K562 (cell line): ENCODE measurements around the gene SSU72. TPM values are rescaled to one million over a fixed set of nuclear protein-coding genes. Genes with fewer than 3 reads are reported as not detected.

Source experiments
- CHD2 ChIP-seq: IDR thresholded peaks from 2 replicates; pipeline ENCODE4 v1.6.1; 2011; ENCODE audit warnings: low read depth, low read length
- GABPB1 ChIP-seq: sonication (generic); formaldehyde crosslinking; IDR thresholded peaks from 2 replicates; pipeline ENCODE4 v1.8.0; 2022; ENCODE audit warnings: mild to moderate bottlenecking, missing genetic modification reagents
- KAT7 ChIP-seq: sonication (generic); formaldehyde crosslinking; IDR thresholded peaks from 2 replicates; pipeline ENCODE4 v1.8.0; 2022; ENCODE audit warnings: missing genetic modification reagents, mild to moderate bottlenecking, borderline replicate concordance
- KAT8 ChIP-seq: fragments of 450-650 bp; IDR thresholded peaks from 2 replicates; pipeline ENCODE4 v1.6.1; 2016; ENCODE audit warnings: low read depth, mild to moderate bottlenecking
- MCM3 ChIP-seq: fragments of 450-650 bp; IDR thresholded peaks from 2 replicates; pipeline ENCODE4 v1.6.1; 2016
- NFATC3 ChIP-seq: fragments of 450-650 bp; IDR thresholded peaks from 2 replicates; pipeline ENCODE4 v1.6.1; 2017; ENCODE audit warnings: mild to moderate bottlenecking
- NRF1 ChIP-seq, 2 experiments: fragments of 450-650 bp; IDR thresholded peaks in 1 of 2; conservative IDR thresholded peaks in 1 of 2; 2 replicates each; pipeline ENCODE4 v1.6.1; 2014; ENCODE audit warnings: mild to moderate bottlenecking in 2 of 2
- PCBP2 ChIP-seq: fragments of 200-400 bp; formaldehyde crosslinking; IDR thresholded peaks from 2 replicates; pipeline ENCODE4 v1.6.1; 2018; ENCODE audit warnings: low read length, low read depth, mild to moderate bottlenecking, moderate library complexity; ENCODE audit not compliant: poor library complexity, severe bottlenecking
- POLR2B ChIP-seq: fragments of 450-650 bp; IDR thresholded peaks from 2 replicates; pipeline ENCODE4 v1.6.1; 2018; ENCODE audit warnings: low read depth; ENCODE audit not compliant: partially characterized antibody
- PRPF4 ChIP-seq: fragments of 200-400 bp; formaldehyde crosslinking; IDR thresholded peaks from one replicate; pipeline ENCODE4 v1.6.1; 2017; ENCODE audit warnings: low read length, low read depth, mild to moderate bottlenecking; ENCODE audit not compliant: insufficient read depth, poor library complexity, severe bottlenecking
- RBFOX2 ChIP-seq: fragments of 200-400 bp; formaldehyde crosslinking; IDR thresholded peaks from 2 replicates; pipeline ENCODE4 v1.6.1; 2017; ENCODE audit warnings: low read depth, mild to moderate bottlenecking, low read length, moderate library complexity
- SAFB ChIP-seq: fragments of 200-400 bp; formaldehyde crosslinking; IDR thresholded peaks from 2 replicates; pipeline ENCODE4 v1.6.1; 2017; ENCODE audit warnings: low read depth, low read length, borderline replicate concordance
- SLC30A9 ChIP-seq: fragments of 250-450 bp; sonication (Bioruptor Pico); IDR thresholded peaks from 2 replicates; pipeline ENCODE4 v1.8.0; 2022; ENCODE audit warnings: mild to moderate bottlenecking, moderate library complexity
- SMAD1 ChIP-seq: fragments of 150-350 bp; IDR thresholded peaks from 2 replicates; pipeline ENCODE4 v1.6.1; 2014; ENCODE audit warnings: low read length, low read depth; ENCODE audit not compliant: partially characterized antibody
- SRSF3 ChIP-seq: fragments of 200-400 bp; formaldehyde crosslinking; IDR thresholded peaks from 2 replicates; pipeline ENCODE4 v1.6.1; 2016; ENCODE audit warnings: mild to moderate bottlenecking, low read length, moderate library complexity; ENCODE audit not compliant: insufficient read depth
- TGIF2 ChIP-seq: sonication (generic); formaldehyde crosslinking; IDR thresholded peaks from 2 replicates; pipeline ENCODE4 v1.8.1; 2022; ENCODE audit warnings: mild to moderate bottlenecking, missing genetic modification reagents, moderate library complexity
- U2AF1 ChIP-seq: fragments of 200-400 bp; formaldehyde crosslinking; optimal IDR thresholded peaks from 2 replicates; pipeline ENCODE3; 2017; ENCODE audit warnings: mild to moderate bottlenecking, low read depth, low read length, moderate library complexity
- ZNF232 ChIP-seq: sonication (generic); formaldehyde crosslinking; IDR thresholded peaks from 2 replicates; pipeline ENCODE4 v1.8.0; 2022; ENCODE audit warnings: mild to moderate bottlenecking, missing genetic modification reagents
- polyA plus RNA-seq, 8 experiments: library from polyadenylated mRNA; depleted of rRNA in 4 of 8; stranded (reverse) in 5 of 8; unstranded in 3 of 8; fragments of >200 nt; fragmentation: Nextera tagmentation in 2 of 8; fragmentation: Illumina TruSeq in 1 of 8; extraction: Ambion mirVana in 2 of 8; extraction: Trizol in 1 of 8; gene quantifications; 2 replicates each; pipeline versions ENCODE4 v1.2.1 to v1.2.3, GENCODE V29; 2011 to 2014; ENCODE audit warnings: inconsistent platforms in 1 of 8, missing spikeins in 1 of 8
- total RNA-seq, 7 experiments: library from RNA; depleted of rRNA in 6 of 7; stranded (reverse); fragments of >200 nt in 6 of 7; fragmentation: Illumina TruSeq in 2 of 7; extraction: Trizol in 2 of 7; gene quantifications; 2 replicates each; pipeline versions ENCODE4 v1.2.1 to v1.2.3, GENCODE V29; 2011 to 2021; ENCODE audit warnings: low replicate concordance in 1 of 7
- TF ChIP-seq, protein P1 (sequence below), 2 experiments: fragments of 450-650 bp; IDR thresholded peaks; 2 replicates each; pipeline ENCODE4 v1.6.1; 2016; ENCODE audit warnings: mild to moderate bottlenecking in 2 of 2, borderline replicate concordance in 1 of 2, low read depth in 1 of 2, moderate library complexity in 1 of 2

SSU72 gene
- total and polyA plus RNA-seq, 9 of the 15 experiments (the other 6 are each of a cell fraction or from before 2014, with no cell fraction given) = 70.8 to 201 (median 94.6) TPM

DNA sequence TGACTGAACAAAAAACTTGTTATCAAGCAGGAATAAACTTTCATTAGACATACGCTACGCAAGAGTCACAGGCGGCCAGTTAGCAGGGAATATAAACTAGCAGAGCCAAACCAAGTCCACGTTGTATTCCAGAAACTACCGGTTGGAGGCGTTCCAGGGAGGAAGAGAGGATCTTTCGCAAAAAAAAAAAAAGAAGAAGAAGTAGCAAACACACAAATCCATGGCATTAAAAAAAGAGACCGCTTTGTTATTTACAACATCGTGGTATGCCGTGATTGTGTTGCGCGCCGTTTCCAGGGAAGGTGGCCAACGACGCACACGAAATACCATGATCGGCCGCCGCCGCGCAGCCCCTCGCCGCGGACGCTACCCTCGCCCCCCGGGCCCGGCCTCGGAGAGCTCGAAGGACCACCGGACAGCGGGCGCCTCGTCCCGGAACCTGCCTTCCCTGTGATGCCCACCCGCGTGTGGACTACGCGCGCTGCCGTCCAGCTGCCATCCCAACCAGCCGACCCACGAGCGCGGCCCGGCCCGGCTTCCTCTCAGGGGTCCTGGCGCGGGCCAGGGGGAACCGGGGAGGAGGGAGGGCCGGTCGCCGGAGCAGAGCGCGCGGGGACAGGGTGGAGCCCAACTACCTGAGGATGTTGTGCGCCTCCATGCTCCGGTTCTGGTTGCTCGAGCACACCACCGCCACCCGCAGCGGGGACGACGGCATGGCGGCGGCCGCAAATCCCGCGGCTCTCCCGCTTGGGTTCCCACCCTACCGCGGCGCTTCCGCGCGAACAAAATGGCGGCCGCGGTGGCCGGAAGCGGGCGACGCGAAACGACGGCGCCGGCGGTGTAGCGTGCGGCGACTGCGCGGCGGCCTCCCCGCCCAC is 581 bp downstream of the SSU72 start (continued):
- TF ChIP-seq SAFB = peak; percentile 55; the same call in 1 of the 2 replicates
- peak; percentile 99 for TF ChIP-seq SRSF3
- peak; percentile 49 for TF ChIP-seq PRPF4
- 0 out of 2 replicates have a peak, but pooled peaks have one; percentile 54 for TF ChIP-seq ZNF232
- peak; percentile 53 for TF ChIP-seq SMAD1
- TF ChIP-seq MCM3 = no peak
- no peak for TF ChIP-seq KAT7 (CRISPR knock-in tag)
- peak; percentile 26; the same call in 1 of the 2 replicates for TF ChIP-seq KAT8
- TF ChIP-seq POLR2B = peak; percentile 47
- TF ChIP-seq, protein P1, sequence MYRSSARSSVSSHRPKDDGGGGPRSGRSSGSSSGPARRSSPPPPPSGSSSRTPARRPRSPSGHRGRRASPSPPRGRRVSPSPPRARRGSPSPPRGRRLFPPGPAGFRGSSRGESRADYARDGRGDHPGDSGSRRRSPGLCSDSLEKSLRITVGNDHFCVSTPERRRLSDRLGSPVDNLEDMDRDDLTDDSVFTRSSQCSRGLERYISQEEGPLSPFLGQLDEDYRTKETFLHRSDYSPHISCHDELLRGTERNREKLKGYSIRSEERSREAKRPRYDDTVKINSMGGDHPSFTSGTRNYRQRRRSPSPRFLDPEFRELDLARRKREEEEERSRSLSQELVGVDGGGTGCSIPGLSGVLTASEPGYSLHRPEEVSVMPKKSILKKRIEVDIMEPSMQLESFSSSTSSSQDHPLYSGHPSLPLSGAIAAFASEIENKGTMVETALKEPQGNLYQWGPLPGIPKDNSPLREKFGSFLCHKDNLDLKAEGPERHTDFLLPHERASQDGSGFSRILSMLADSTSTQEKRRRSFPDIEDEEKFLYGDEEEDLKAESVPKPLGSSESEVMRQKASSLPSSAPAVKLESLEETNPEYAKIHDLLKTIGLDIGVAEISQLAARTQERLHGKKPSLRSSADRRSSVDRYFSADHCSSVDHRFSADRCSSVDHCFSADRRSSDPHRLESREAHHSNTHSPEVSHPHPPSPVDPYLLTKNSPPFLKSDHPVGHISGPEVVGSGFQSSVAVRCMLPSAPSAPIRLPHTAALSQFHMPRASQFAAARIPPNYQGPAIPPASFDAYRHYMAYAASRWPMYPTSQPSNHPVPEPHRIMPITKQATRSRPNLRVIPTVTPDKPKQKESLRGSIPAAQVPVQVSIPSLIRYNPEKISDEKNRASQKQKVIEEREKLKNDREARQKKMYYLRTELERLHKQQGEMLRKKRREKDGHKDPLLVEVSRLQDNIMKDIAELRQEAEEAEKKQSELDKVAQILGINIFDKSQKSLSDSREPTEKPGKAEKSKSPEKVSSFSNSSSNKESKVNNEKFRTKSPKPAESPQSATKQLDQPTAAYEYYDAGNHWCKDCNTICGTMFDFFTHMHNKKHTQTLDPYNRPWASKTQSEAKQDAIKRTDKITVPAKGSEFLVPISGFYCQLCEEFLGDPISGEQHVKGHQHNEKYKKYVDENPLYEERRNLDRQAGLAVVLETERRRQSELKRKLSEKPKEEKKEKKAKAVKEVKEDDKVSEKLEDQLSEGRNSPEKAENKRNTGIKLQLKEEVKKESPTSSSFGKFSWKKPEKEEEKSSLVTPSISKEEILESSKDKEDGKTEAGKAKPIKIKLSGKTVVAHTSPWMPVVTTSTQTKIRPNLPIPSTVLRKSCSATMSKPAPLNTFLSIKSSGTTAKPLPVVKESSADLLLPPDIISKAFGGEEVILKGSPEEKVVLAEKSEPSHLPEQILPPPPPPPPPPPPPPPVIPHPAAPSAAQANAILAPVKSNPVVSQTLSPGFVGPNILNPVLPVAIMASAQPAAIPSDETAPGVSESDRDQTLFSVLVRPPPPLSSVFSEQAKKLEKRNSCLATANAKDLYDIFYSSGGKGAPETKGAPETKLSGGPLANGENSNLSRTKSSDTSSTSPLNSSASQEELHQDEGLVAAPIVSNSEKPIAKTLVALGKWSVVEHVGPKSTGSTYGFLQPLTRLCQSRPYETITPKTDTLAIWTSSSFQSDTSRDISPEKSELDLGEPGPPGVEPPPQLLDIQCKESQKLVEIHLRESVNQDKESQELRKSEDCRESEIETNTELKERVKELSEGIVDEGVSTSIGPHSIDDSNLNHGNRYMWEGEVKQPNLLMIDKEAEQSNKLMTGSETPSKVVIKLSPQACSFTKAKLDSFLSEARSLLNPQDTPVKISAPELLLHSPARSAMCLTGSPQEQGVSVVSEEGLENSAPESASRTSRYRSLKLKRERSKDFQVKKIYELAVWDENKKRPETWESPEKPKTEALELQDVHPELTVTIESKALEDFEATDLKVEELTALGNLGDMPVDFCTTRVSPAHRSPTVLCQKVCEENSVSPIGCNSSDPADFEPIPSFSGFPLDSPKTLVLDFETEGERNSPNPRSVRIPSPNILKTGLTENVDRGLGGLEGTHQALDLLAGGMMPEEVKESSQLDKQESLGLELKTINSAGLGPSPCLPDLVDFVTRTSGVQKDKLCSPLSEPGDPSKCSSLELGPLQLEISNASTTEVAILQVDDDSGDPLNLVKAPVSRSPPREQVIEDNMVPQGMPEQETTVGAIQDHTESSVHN (IDR thresholded peaks at IDR 0.05; ENCODE audit: borderline replicate concordance in 1 of 2, low read depth in 1 of 2) = 0 out of 4 replicates have a peak, but pooled peaks of 1 of the 2 experiments have one; percentile 24
- peak; percentile 92; the same call in 1 of the 2 replicates for TF ChIP-seq TGIF2 (CRISPR knock-in tag)
- TF ChIP-seq PCBP2 = peak; percentile 32
- peak; percentile 88 for TF ChIP-seq CHD2
- TF ChIP-seq NRF1 (conservative IDR thresholded peaks at IDR 0.05 in 1 of 2, IDR thresholded peaks at IDR 0.05 in 1 of 2) = peak in 1 of 2 experiments; percentile 72; a peak in 2 of 4 replicates
- TF ChIP-seq U2AF1 = peak; percentile 87
- TF ChIP-seq GABPB1 (CRISPR knock-in tag) = peak; percentile 52
- TF ChIP-seq RBFOX2 = peak; percentile 98
- TF ChIP-seq SLC30A9 (CRISPR knock-in tag) = no peak
- peak; percentile 37; the same call in 1 of the 2 replicates for TF ChIP-seq NFATC3
